Endometrial microvascular endothelial cells (primary cell): ENCODE data around the gene ZNF665. TPM values are rescaled to one million over a fixed set of nuclear protein-coding genes. Genes with fewer than 3 reads are reported as not detected.
"Not testable (repeated sequence)": the region's sequence is repeated elsewhere in the genome, so short reads cannot be mapped to it uniquely, and the experiment has no call there.

Source experiments
- in situ Hi-C: cut with HindIII; loops from 2 replicates; pipeline ENCODE4 v1.10.0; 2017; ENCODE audit warnings: low sequenced_read_pairs, low pct_unique_long_range_greater_than_20kb; ENCODE audit errors: inconsistent ontology term
- total RNA-seq: library from RNA; depleted of rRNA; stranded (reverse); fragments of >200 nt; gene quantifications from one replicate; pipeline ENCODE4 v1.2.3, GENCODE V29; 2015; ENCODE audit errors: inconsistent ontology term

The ZNF665 gene
- total RNA-seq, result 6.4 TPM

DNA sequence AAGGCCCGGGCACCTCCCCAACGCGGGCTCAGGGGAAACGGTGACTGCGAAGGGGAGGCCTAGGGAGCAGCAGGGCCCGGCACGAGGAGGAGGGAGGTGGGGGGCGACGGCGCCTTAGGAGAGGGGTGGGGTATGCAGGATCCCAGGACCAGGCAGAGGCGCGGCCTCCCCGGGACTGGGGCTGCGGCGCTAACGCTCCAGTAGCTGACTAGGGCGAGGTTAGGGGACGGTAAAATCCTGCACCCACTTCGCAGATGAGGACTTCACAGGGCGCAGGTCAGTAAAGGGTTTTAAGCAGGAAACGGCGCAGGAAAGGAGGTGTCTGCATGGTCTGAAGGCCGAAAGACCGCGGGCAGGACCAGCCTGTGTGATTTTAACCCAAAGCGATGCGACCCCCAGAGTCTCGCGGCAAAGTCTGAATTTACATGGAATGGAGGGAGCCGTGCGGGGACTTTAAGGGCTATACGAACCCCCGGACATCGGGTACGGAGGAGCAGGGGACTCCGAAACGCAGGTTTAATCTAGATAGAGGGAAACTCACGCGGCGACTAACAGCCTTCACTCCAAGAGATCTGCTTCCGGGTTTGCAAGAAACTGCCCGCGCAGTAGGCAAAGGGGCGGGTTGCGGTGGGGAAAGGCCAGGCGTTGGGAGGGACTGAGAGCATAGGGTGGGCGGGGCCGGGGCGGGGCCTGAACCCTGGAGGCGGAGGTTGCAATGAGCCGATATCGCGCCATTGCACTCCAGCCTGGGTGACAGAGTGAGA lies at the start of gene ZNF665:
ZNF665 (minus strand) TSS at position 588 of the 764 bp plus-strand sequence. CDS start 10,460 bp downstream, outside the sequence.
- in situ Hi-C loops, result no loop called here

DNA sequence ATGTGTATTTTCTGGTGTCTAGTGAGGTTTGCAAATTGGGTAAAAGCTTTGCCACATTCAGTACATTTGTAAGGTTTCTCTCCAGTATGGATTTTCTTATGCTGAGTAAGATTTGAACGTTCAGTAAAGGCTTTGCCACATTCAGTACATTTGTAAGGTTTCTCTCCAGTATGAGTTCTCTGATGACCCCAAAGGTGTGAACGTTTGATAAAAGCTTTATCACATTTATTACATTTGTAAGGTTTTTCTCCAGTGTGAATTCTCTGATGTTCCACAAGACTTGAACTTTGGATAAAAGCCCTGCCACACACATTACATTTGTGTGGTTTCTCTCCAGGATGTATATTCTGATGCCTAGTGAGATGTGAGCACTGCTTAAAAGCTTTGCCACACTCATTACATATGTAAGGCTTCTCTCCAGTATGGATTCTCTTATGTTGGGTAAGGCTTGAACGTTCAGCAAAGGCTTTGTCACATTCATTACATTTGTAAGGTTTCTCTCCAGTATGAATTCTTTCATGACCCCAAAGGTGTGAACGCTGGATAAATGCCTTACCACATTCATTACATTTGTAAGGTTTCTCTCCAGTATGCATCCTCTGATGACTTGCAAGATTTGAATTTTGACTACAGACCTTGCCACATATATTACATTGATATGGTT lies 44.1 kb upstream of the ZNF665 start:
- in situ Hi-C loops, result no loop called here

DNA sequence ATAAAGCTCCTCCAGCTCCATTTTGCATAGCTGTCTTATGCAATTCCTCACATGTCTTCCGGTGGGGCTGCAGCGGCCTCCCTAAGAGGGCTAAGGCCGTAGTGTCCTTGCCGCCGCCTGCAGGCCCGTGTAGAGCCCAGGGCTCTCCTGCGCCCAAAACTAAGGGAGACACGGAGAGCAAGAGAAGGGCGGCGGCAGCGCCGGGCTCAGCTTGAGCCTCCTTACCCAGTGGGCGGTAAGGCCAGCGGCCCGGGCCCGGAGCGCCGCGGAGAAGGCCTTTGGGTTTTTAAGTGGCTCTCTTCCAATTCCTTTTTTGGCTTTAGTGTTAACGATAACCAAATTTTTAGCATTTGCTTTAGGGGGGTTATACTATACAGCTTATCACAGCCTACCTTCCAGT lies 31.4 kb upstream of the ZNF665 start:
- in situ Hi-C loops, result no loop called here

DNA sequence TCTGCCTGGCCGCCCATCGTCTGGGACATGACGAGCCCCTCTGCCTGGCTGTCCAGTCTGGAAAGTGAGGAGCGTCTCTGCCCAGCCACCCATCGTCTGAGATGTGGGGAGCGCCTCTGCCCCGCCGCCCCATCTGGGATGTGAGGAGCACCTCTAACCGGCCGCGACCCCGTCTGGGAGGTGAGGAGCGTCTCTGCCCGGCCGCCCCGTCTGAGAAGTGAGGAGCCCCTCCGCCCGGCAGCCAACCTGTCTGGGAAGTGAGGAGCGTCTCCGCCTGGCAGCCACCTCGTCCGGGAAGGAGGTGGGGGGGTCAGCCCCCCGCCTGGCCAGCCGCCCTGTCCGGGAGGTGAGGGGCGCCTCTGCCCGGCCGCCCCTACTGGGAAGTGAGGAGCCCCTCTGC lies 29.6 kb upstream of the ZNF665 start:
- in situ Hi-C loops, result not testable (repeated sequence)

DNA sequence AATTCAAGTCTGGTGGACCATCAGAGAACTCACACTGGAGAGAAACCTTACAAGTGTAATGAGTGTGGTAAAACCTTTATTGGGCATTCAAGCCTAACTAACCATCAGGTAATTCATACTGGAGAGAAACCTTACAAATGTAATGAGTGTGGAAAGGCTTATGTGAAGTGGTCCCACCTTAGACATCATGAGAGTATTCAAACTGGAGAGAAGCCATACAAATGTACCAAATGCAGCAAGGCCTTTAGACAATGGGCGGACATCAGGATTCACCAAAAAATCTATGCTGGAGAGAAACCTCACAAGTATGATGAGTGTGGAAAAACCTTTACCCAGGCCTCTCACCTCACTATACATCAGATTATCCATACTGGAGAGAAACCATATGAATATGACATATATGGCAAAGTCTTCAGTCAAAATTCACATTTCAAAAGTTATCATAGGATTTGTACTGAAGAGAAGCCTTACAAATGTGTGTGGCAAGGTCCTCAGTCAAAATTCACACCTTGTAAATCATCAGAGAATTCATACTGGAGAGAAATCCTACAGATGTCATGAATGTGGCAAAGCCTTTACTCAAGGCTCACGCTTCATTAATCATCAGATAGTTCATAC lies 19.7 kb upstream of the ZNF665 start:
- in situ Hi-C loops, result no loop called here

DNA sequence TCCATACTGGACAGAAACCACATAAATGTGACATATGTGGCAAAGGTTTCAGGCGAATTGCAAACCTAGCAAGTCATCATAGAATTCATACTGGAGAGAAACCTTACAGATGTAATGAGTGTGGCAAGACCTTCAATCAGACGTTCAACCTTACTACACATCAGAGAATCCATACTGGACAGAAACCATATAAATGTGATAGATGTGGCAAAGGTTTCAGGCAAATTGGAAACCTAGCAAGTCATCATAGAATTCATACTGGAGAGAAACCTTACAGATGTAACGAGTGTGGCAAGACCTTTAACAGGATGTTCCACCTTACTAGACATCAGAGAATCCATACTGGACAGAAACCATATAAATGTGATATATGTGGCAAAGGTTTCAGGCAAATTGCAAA lies 18.4 kb upstream of the ZNF665 start:
- in situ Hi-C loops, result not testable (repeated sequence)

DNA sequence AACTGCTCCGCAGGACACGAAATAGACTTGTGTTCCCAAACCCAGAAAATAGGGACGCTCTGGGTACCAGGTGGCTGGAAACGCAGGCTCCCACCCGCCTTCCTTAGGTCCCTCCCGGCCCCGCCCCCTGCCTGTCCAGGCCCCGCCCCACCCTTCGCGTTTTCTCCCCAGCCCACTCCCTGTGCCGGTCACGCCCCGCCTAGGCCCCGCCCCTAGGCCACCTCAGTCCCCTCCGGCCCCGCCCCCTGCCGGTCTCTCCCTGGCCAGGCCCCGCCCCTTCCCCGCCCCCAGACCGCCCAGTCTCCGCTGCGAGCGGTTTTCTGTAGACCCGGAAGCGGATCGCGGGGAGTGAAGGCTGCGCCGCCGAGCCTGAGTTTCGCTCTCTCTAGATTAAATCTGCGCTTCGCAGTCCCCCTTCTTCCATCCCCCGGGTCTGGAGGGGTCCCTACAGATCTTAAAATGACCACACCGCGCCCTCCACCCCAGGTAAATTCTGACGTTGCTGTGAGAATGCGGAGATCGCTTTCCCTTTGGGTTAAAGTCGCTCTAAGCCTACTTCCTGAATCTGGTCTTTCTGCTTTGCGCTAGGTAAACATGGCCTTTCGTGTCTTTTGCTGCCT lies 3.7 kb upstream of the ZNF665 start:
- in situ Hi-C loops, result no loop called here

DNA sequence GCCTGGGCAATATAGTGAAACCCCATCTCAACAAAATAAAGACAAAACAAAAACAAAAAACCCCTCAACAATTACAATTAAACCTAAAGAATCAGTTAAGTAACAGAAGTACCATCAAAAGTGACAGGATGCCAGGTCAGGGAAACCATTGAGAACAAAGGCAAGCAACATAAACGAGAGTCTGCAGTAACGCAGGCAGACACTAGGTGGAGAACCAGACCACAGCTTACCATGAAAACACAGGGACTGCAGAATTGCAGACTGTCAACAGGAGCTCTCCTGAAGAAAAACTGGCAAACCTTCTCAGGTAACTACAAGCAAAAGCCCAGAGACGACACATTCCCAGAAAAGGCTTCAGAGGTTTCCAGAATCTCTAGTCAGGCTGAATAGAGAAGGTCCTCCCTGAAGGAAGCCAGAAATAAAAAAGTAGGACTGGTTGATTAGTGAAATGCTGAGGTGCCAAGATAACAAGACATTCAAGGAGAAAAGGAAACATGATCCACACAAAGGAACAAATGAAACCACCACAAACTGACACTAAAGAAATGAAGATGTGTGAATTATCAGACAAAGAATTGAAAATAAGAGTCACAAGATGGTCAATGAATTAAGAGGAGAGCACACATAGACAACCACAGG lies 2.2 kb upstream of the ZNF665 start:
- in situ Hi-C loops, result no loop called here

DNA sequence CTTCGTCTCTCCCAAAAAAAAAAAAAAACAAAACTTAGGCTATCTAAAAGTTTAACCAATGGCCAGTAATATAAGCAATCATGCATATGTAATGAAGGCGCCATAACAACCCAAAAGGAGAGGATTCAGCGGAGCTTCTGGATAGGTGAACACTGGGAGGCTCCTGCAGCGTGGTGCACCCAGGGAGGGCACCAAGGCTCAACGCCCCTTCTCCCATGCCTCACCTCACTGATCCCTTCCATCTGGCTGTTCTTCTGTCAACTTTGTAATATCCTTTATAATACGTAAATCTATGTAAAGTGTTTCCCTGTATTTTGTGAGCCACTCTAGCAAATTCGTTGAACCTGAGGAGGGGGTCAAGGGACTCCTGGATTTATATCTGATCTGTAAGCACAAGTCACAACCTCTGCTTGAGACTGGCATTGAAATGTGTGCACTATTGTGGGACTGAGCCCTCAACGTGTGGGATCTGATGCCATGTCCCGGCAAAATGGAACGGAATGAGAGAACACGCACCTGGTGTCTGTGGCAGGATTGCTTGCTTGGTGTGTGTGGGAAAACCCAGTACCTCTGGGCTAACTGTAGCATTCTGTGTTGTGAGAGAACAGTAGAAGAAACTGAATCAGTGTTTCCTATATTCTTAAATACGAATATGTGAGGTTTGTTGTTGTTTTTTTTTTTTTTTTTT lies 521 bp upstream of the ZNF665 start:
- in situ Hi-C loops, result no loop called here

DNA sequence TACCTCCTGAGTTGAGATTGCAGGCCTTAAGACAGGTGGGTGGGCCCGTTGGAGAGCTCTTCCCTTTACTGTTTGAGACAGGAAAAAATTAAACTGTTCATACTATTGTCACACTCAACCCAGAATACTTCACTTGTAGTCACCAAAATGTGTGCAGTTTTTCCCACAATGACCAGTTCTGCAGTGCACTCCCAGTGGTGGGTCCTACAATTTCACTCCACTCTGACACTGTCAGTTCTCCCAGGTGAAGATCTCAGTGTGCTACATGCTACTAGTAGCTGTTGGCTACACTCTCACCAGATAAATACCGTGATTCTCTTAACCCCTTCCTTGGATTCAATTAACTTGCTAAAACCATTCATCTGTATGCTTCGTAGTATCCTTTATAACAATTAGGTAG lies 2.9 kb downstream of the ZNF665 start:
- in situ Hi-C loops, result no loop called here

DNA sequence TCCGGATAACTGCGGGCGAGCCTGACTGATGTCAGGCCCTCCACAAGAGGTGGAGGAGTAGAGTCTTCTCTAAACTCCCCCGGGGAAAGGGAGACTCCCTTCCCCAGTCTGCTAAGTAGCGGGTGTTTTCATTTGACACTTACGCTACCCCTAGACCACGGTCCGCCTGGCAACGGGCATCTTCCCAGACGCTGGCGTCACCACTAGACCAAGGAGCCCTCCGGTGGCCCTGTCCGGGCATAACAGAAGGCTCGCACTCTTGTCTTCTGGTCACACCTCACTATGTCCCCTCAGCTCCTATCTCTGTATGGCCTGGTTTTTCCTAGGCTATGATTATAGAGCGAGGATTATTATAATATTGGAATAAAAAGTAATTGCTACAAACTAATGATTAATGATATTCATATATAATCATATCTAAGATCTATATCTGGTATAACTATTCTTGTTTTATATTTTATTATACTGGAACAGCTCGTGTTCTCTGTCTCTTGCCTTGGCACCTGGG lies 3.4 kb downstream of the ZNF665 start:
- in situ Hi-C loops, result not testable (repeated sequence)

DNA sequence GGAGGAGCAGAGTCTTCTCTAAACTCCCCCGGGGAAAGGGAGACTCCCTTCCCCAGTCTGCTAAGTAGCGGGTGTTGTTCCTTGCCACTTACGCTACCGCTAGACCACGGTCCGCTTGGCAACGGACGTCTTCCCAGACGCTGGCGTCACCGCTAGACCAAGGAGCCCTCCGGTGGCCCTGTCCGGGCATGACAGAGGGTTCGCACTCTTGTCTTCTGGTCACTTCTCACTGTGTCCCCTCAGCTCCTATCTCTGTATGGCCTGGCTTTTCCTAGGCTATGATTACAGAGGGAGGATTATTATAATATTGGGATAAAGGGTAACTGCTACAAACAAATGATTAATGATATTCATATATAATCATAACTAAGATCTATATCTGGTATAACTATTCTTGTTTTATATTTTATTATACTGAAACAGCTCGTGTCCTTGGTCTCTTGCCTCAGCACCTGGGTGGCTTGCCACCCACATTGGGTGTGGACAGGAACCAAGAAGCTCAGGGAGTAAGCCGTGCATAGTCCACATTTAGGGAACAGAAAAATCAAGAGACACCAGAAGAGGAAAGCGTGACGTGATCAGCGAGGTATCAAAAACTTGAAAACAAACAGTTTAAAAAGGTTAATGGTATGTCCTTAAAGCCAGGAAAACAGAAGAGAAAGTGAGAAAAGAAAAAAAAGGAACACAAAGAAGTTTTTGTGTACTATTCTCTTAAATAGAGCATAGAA lies 7.8 kb downstream of the ZNF665 start:
- in situ Hi-C loops, result not testable (repeated sequence)

DNA sequence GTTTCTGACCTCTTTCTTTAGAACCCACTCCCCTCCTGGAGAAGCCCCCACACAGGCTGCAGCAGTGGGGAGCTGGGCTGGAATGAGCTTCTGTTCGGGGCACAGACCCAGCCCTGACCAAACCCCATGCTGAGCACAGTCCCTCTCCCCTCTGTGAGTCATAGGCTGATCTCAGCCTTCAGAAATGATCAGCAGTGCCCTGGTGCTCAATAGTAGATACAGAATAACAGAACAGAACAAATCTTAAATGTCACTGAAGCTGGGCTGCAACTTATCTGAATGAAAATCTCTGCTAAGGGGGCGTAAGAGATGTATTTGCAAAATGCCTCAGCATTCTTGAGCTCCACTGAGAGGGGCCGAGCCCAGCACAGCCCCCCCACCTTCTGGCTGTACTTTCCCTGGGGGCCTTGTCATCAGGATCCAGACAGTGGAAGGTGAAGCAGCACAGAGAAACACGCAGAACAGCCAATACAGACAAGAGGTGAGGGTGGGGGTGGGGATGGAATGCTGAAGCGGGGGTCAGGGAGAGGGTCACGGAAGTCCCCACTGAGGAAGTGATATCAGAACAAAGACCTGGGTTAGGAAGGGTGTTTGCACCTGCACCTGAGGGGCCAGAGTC lies 9.9 kb downstream of the ZNF665 start:
- in situ Hi-C loops, result no loop called here

DNA sequence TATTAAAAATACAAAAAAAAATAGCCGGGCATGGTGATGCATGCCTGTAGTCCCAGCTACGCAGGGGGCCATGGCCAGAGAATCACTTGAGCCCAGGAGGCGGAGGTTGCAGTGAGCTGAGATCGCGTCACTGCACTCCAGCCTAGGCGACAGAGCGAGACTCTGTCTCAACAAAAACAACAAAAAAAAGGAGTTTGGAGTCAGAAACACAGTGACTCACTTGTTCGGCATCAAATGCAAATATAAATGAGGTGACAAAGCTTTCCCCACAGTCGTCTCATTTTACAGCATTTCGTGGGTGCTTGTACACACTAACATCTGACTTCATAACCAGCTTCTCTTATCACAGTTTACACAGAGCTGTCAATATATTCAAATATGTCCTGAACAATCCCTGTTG lies 11.0 kb downstream of the ZNF665 start:
- in situ Hi-C loops, result no loop called here

DNA sequence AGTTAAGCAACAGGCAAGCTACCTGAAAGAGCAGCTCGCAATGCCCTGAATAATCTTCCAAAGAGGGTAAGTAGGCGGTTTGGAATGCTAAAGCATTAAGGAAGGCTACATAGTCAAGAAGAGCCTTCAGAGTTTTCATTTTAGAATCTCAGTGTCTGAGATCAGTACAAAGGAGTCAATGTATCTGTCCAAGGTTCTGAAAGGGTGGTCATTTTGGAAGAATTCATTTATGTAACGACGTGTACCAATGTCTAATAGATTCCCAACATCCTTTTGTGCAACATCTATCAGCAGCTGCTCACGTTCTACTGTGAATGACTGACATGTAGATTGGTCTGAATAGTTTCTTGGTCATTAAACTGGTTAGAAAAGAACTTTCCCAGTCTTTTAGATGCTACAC lies 15.2 kb downstream of the ZNF665 start:
- in situ Hi-C loops, result no loop called here

DNA sequence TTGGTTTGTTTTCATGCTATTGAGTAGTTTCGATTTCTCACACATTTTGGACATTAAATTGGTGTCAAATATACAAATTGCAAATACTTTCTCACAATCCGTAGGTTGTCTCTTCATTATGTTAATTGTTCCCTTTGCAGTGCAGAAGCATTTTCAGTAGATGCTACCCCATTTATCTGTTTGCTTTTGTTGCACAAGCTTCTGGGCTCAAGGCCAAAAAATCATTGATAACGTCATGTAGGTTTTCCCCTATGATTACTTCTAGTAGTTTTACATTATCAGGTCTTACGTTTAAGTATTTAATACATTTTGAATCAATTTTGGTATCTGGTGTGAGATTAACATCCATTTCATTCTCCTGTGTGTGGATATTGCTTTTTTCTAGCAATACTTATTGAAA lies 20.3 kb downstream of the ZNF665 start:
- in situ Hi-C loops, result no loop called here

DNA sequence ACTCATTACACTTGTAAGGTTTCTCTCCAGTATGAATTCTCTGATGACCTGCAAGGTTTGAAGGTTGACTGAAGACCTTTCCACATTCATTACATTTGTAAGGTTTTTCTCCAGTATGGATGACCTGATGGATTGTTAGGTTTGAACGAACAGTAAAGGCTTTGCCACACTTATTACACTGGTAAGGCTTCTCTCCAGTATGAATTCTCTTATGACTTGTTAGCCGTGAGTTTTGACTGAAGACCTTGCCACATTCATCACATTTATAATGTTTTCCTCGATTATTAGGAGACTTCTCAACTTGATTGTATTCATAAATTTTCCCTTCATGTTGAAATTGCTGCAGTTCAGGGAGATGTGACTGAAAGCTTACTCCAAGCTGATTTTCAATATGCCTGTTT lies 27.5 kb downstream of the ZNF665 start:
- in situ Hi-C loops, result no loop called here
